SW480 (cell line): ENCODE data around the gene C21orf58.
"Not testable (repeated sequence)": the region's sequence is repeated elsewhere in the genome, so short reads cannot be mapped to it uniquely, and the experiment has no call there.

Experiments used
- DNase-seq: peaks from one replicate; pipeline ENCODE4 v3.0.0-alpha.2; 2016; ENCODE audit warnings: low spot score

The C21orf58 gene

GRCh38 chr21:46323710-46324389 is at the start of gene C21orf58, which contains the start of gene PCNT:
TSS of gene C21orf58 (minus strand) at chr21:46323870. CDS start at chr21:46322738, 1,132 bp downstream.
TSS of gene PCNT (plus strand) at chr21:46324156. CDS start at chr21:46324229, 73 bp downstream.
- DNase-seq = peak; percentile 98

- DNase-seq = not testable (repeated sequence)
These were observed 49.3 kb upstream of the C21orf58 start for GRCh38 chr21:46372947-46373346.

GRCh38 chr21:46372014-46372485 is 48.4 kb upstream of the C21orf58 start:
- DNase-seq = no peak

- no peak for DNase-seq
These were observed 47.7 kb upstream of the C21orf58 start for GRCh38 chr21:46371204-46372013.

GRCh38 chr21:46369520-46370235 is 46.0 kb upstream of the C21orf58 start:
- no peak for DNase-seq

- DNase-seq = no peak
These were observed 45.0 kb upstream of the C21orf58 start for GRCh38 chr21:46368533-46369285.

GRCh38 chr21:46366966-46367365 is 43.3 kb upstream of the C21orf58 start:
- DNase-seq = no peak

- DNase-seq = no peak
These were observed 42.9 kb upstream of the C21orf58 start for GRCh38 chr21:46366561-46366960.

- DNase-seq = no peak
These were observed 42.4 kb upstream of the C21orf58 start for GRCh38 chr21:46366091-46366490.

GRCh38 chr21:46363698-46364097 is 40.0 kb upstream of the C21orf58 start:
- DNase-seq = no peak

GRCh38 chr21:46362946-46363345 is 39.3 kb upstream of the C21orf58 start:
- DNase-seq = no peak

GRCh38 chr21:46361935-46362334 is 38.3 kb upstream of the C21orf58 start:
- no peak for DNase-seq

GRCh38 chr21:46361176-46361575 is 37.5 kb upstream of the C21orf58 start:
- DNase-seq = no peak

- no peak for DNase-seq
These were observed 34.2 kb upstream of the C21orf58 start for GRCh38 chr21:46357684-46358425.

- no peak for DNase-seq
These were observed 33.6 kb upstream of the C21orf58 start for GRCh38 chr21:46357335-46357604.

- no peak for DNase-seq
These were observed 33.0 kb upstream of the C21orf58 start for GRCh38 chr21:46356494-46357334.

GRCh38 chr21:46356005-46356338 is 32.3 kb upstream of the C21orf58 start:
- no peak for DNase-seq

GRCh38 chr21:46355161-46356004 is 31.7 kb upstream of the C21orf58 start:
- DNase-seq = no peak

GRCh38 chr21:46354518-46354917 is 30.8 kb upstream of the C21orf58 start:
- DNase-seq = no peak

GRCh38 chr21:46354046-46354445 is 30.4 kb upstream of the C21orf58 start:
- no peak for DNase-seq
